DMS53 (cell line): Measurements from ENCODE around the gene CCR7.

Source experiments
- DNase-seq: peaks from one replicate; lab custom pipeline; 2025; lab: John Stamatoyannopoulos, UW

The CCR7 gene

GRCh38 chr17:40561294-40561870, 3.9 kb downstream of the CCR7 start:
- DNase-seq, result no peak

- DNase-seq, result peak; percentile 27
These were observed 4.5 kb downstream of the CCR7 start for GRCh38 chr17:40560592-40561293.

GRCh38 chr17:40559954-40560591, 5.2 kb downstream of the CCR7 start:
- DNase-seq, result peak; percentile 92

GRCh38 chr17:40559564-40559916, 5.7 kb downstream of the CCR7 start:
- no peak for DNase-seq

- DNase-seq, result no peak
These were observed 6.2 kb downstream of the CCR7 start for GRCh38 chr17:40558890-40559563.

GRCh38 chr17:40558300-40558889, 6.9 kb downstream of the CCR7 start:
- no peak for DNase-seq

GRCh38 chr17:40557531-40558299, 7.6 kb downstream of the CCR7 start:
- no peak for DNase-seq

GRCh38 chr17:40556884-40557414, 8.3 kb downstream of the CCR7 start:
- DNase-seq, result no peak

GRCh38 chr17:40556198-40556661, 9.0 kb downstream of the CCR7 start:
- DNase-seq, result no peak

- no peak for DNase-seq
These were observed 9.7 kb downstream of the CCR7 start for GRCh38 chr17:40555296-40556190.

- no peak for DNase-seq
These were observed 10.5 kb downstream of the CCR7 start for GRCh38 chr17:40554646-40555295.

- DNase-seq, result peak; percentile 30
These were observed 11.4 kb downstream of the CCR7 start for GRCh38 chr17:40553694-40554534.

GRCh38 chr17:40552806-40553693, 12.2 kb downstream of the CCR7 start:
- no peak for DNase-seq

GRCh38 chr17:40551879-40552768, 13.1 kb downstream of the CCR7 start:
- peak; percentile 13 for DNase-seq

- peak; percentile 12 for DNase-seq
These were observed 14.0 kb downstream of the CCR7 start for GRCh38 chr17:40551091-40551878.

- no peak for DNase-seq
These were observed 14.7 kb downstream of the CCR7 start for GRCh38 chr17:40550608-40551007.
